Activated CD8-positive, alpha-beta T cell treated with anti-CD3 and anti-CD28 coated beads for 36 hours (primary cell): ENCODE results near the gene ETFB. TPM values are rescaled to one million over a fixed set of nuclear protein-coding genes. Genes with fewer than 3 reads are reported as not detected.

ENCODE experiments used
- ATAC-seq: fragments of 200-7000 bp; cut with Tn5 transposase; one replicate; pipeline ENCODE4 v1.10.0; 2021; ENCODE audit warnings: mild to moderate bottlenecking, moderate library complexity
- CTCF ChIA-PET: fragments of 350-600 bp; sonication (Branson Sonifier 250); formaldehyde crosslinking; loops from one replicate; lab custom pipeline; 2021; ENCODE audit warnings: antibody characterized with exemption; lab: Charles Lee
- POLR2A ChIA-PET: fragments of 350-600 bp; sonication (Branson Sonifier 250); formaldehyde crosslinking; loops from one replicate; lab custom pipeline; 2021; ENCODE audit warnings: antibody characterized with exemption; lab: Charles Lee
- DNase-seq: peaks from one replicate; pipeline ENCODE4 v3.0.0-alpha.2; 2020
- H3K27ac Mint-ChIP-seq: one replicate; pipeline ENCODE4 v1.8.0; 2021; ENCODE audit warnings: mild to moderate bottlenecking, mixed read lengths
- H3K27me3 Mint-ChIP-seq: one replicate; pipeline ENCODE4 v1.8.0; 2021; ENCODE audit warnings: mixed read lengths
- H3K36me3 Mint-ChIP-seq: one replicate; pipeline ENCODE4 v1.8.0; 2021; ENCODE audit warnings: low read depth, mixed read lengths
- H3K4me1 Mint-ChIP-seq: one replicate; pipeline ENCODE4 v1.8.0; 2021; ENCODE audit warnings: low read depth, mixed read lengths
- H3K4me3 Mint-ChIP-seq: one replicate; pipeline ENCODE4 v1.8.0; 2021; ENCODE audit warnings: mild to moderate bottlenecking, moderate library complexity, mixed read lengths
- H3K9me3 Mint-ChIP-seq: one replicate; pipeline ENCODE4 v1.8.0; 2021; ENCODE audit warnings: mixed read lengths
- CTCF ChIP-seq: fragments of 200-600 bp; IDR thresholded peaks from one replicate; pipeline ENCODE4 v1.8.0; 2022; ENCODE audit warnings: antibody characterized with exemption, mild to moderate bottlenecking
- intact Hi-C: fragments of 100-400 bp; cut with micrococcal nuclease; formaldehyde crosslinking; loops from one replicate; pipeline ENCODE4 v1.10.0; 2022
- total RNA-seq, 2 experiments: library from RNA; stranded (reverse); gene quantifications; one replicate each; pipeline ENCODE4 v1.2.3, GENCODE V29; 2021

Gene ETFB
- total RNA-seq, 2 experiments from 2014 or later: 151 to 162 TPM

GRCh38 chr19:51361239-51361638, 4.9 kb downstream of the ETFB start:
- POLR2A ChIA-PET: no interaction called here

GRCh38 chr19:51359294-51359693, 6.9 kb downstream of the ETFB start:
- no peak for ATAC-seq
- intact Hi-C loops: no loop called here
- no peaks in the 10 kb centered on the region for H3K27me3 Mint-ChIP-seq
- TF ChIP-seq CTCF: no peak
- H3K36me3 Mint-ChIP-seq: peaks cover 31% of the 10 kb centered on the region
- ChIA-PET POLR2A (interaction anchor here (1.1 to 1.2 kb wide), 4 partner anchors 9 to 17 kb away, joined by 3 to 4 read pairs (median 3); partner anchors contain the start of genes NKG7 and VSIG10L), CTCF (interaction anchor here (0.5 to 1.6 kb wide), 11 partner anchors 9 to 156 kb away, joined by 3 to 4 read pairs (median 3); partner anchors contain the start of genes LIM2, NKG7 and SIGLEC10)
- peaks cover 51% of the 10 kb centered on the region for H3K4me1 Mint-ChIP-seq
- no peak overlapping the region for H3K4me3 Mint-ChIP-seq
- no peak for DNase-seq
- H3K9me3 Mint-ChIP-seq: no peaks in the 10 kb centered on the region
- peak overlapping the region; percentile 57 for H3K27ac Mint-ChIP-seq

More at GRCh38 chr19:51361239-51361638, 4.9 kb downstream of the ETFB start:
- H3K36me3 Mint-ChIP-seq: peaks cover 32% of the 10 kb centered on the region
- H3K4me3 Mint-ChIP-seq: no peak overlapping the region
- ATAC-seq: no peak
- H3K9me3 Mint-ChIP-seq: no peaks in the 10 kb centered on the region
- H3K27ac Mint-ChIP-seq: no peak overlapping the region
- peaks cover 48% of the 10 kb centered on the region for H3K4me1 Mint-ChIP-seq
- no peaks in the 10 kb centered on the region for H3K27me3 Mint-ChIP-seq
- no peak for TF ChIP-seq CTCF
- CTCF ChIA-PET: interaction anchor here (0.8 kb wide), 1 partner anchor 79 kb away, joined by 3 read pairs; no protein-coding TSS in a partner anchor
- DNase-seq: no peak
- intact Hi-C loops: no loop called here

- Mint-ChIP-seq H3K27ac (no peak overlapping the region), H3K36me3 (peaks cover 29% of the 10 kb centered on the region), H3K4me1 (peaks cover 39% of the 10 kb centered on the region), H3K4me3 (no peak overlapping the region), H3K9me3 (no peaks in the 10 kb centered on the region), H3K27me3 (no peaks in the 10 kb centered on the region)
- CTCF ChIA-PET: no interaction called here
- intact Hi-C loops: no loop called here
- ATAC-seq: no peak
- no peak for DNase-seq
- POLR2A ChIA-PET: no interaction called here
- TF ChIP-seq CTCF: no peak
Observed at GRCh38 chr19:51357952-51358351, 8.2 kb downstream of the ETFB start.

GRCh38 chr19:51356159-51356801, 9.9 kb downstream of the ETFB start:
- CTCF ChIA-PET: interaction anchor here (0.7 to 1.7 kb wide), 4 partner anchors 15 to 158 kb away, joined by 3 read pairs; no protein-coding TSS in a partner anchor
- DNase-seq (no peak), ATAC-seq (no peak)
- Mint-ChIP-seq H3K27me3 (no peaks in the 10 kb centered on the region), H3K27ac (no peak overlapping the region), H3K36me3 (peaks cover 42% of the 10 kb centered on the region), H3K4me3 (no peak overlapping the region), H3K9me3 (no peaks in the 10 kb centered on the region), H3K4me1 (peaks cover 27% of the 10 kb centered on the region)
- no peak for TF ChIP-seq CTCF
- POLR2A ChIA-PET: no interaction called here
- intact Hi-C loops: no loop called here

GRCh38 chr19:51354742-51355148, 11.4 kb downstream of the ETFB start:
- ATAC-seq (peak; percentile 85), DNase-seq (peak; percentile 69)
- no peaks in the 10 kb centered on the region for H3K27me3 Mint-ChIP-seq
- H3K27ac Mint-ChIP-seq: peak overlapping the region; percentile 71
- peaks cover 23% of the 10 kb centered on the region for H3K4me1 Mint-ChIP-seq
- POLR2A ChIA-PET: interaction anchor here (0.8 to 1.3 kb wide), 6 partner anchors 8 to 18 kb away, joined by 3 to 4 read pairs (median 4); partner anchors contain the start of genes CLDND2 and NKG7
- H3K4me3 Mint-ChIP-seq: peak overlapping the region; percentile 16
- CTCF ChIA-PET: interaction anchor here (0.8 to 1.4 kb wide), 2 partner anchors 11 to 15 kb away, joined by 3 to 8 read pairs; no protein-coding TSS in a partner anchor
- peaks cover 46% of the 10 kb centered on the region for H3K36me3 Mint-ChIP-seq
- no peaks in the 10 kb centered on the region for H3K9me3 Mint-ChIP-seq
- intact Hi-C loops: no loop called here
- no peak for TF ChIP-seq CTCF
